Transverse colon (tissue), 4 donors: ENCODE data around the gene NABP1.

Source experiments
- CTCF ChIP-seq, 5 experiments: fragments of 200-600 bp in 3 of 5; fragments of 450-650 bp in 2 of 5; sonication (generic) in 3 of 5; IDR thresholded peaks; 1 replicate in 2 of 5; 2 replicates in 3 of 5; pipeline ENCODE4 v1.5.1; 2016 to 2017; ENCODE audit warnings: antibody characterized with exemption in 5 of 5, inconsistent platforms in 3 of 5, mild to moderate bottlenecking in 2 of 5, moderate library complexity in 1 of 5
- EP300 ChIP-seq: sonication (generic); formaldehyde crosslinking; IDR thresholded peaks from one replicate; pipeline ENCODE4 v1.6.1; 2017; ENCODE audit warnings: antibody characterized with exemption, low read depth
- POLR2A ChIP-seq: fragments of 450-650 bp; IDR thresholded peaks from one replicate; pipeline ENCODE4 v1.6.1; 2016; ENCODE audit warnings: antibody characterized with exemption, mild to moderate bottlenecking, moderate library complexity
- POLR2AphosphoS5 ChIP-seq, 3 donors: sonication (generic); formaldehyde crosslinking; IDR thresholded peaks; one replicate each; pipeline ENCODE4 v1.6.1; 2016; ENCODE audit warnings: antibody characterized with exemption in 3 of 3

- TF ChIP-seq CTCF (IDR thresholded peaks at IDR 0.05) (peak; percentile 66 to 82 (median 69)), EP300 (no peak), POLR2AphosphoS5 (IDR thresholded peaks at IDR 0.05) (no peak), POLR2A (no peak)
Observed at GRCh38 chr2:191691016-191691735, 13.2 kb downstream of the NABP1 start.
